HCT116 (cell line): ENCODE measurements around the gene FBH1. TPM values are rescaled to one million over a fixed set of nuclear protein-coding genes. Genes with fewer than 3 reads are reported as not detected.

Experiments
- ATAC-seq: fragments of 200-7000 bp; cut with Tn5 transposase; 2 replicates; pipeline ENCODE4 v1.9.1; 2020; ENCODE audit warnings: mild to moderate bottlenecking, moderate library complexity
- BruUV-seq: library from RNA; stranded (reverse); fragments of 400-500 nt; replicated peaks from 2 replicates; lab custom pipeline; 2021; lab: Mats Ljungman, UMichigan
- CTCF ChIA-PET: fragments of 300-600 bp; sonication (Branson Sonifier 250); formaldehyde crosslinking; loops from one replicate; lab custom pipeline; 2021; ENCODE audit warnings: antibody characterized with exemption; lab: Charles Lee
- POLR2A ChIA-PET: fragments of 300-600, 350-600 bp; sonication (Branson Sonifier 250); formaldehyde crosslinking; loops from one replicate; lab custom pipeline; 2021; ENCODE audit warnings: antibody characterized with exemption; lab: Charles Lee
- RAD21 ChIA-PET, 2 experiments: fragments of 300-600 bp; sonication (Branson Sonifier 250); formaldehyde crosslinking; loops; one replicate each; lab custom pipeline; 2023; ENCODE audit warnings: low total read pairs in 2 of 2; ENCODE audit not compliant: uncharacterized antibody in 2 of 2, unreplicated experiment in 2 of 2, low non-redundant PET in 1 of 2; lab: Charles Lee
- DNase-seq: peaks from one replicate; pipeline ENCODE4 v3.0.0-alpha.2; 2010; ENCODE audit warnings: low read depth, low spot score
- H2AFZ ChIP-seq: fragments of 200-600 bp; shearing (Covaris generic), sonication (generic); 2 replicates; pipeline ENCODE4 v1.6.1; 2017; ENCODE audit warnings: low read depth, mixed run types, mixed read lengths, antibody characterized with exemption, low read length; ENCODE audit not compliant: poor library complexity, severe bottlenecking
- H3K27ac ChIP-seq: 2 replicates; pipeline ENCODE4 v1.5.1; 2012; ENCODE audit warnings: low read depth, low read length
- H3K27me3 ChIP-seq: fragments of 200-600 bp; sonication (generic); 2 replicates; pipeline ENCODE4 v1.6.1; 2016; ENCODE audit warnings: mixed run types, low read length, mixed read lengths; ENCODE audit not compliant: insufficient read depth
- H3K36me3 ChIP-seq, 2 experiments: fragments of 200-500 bp in 1 of 2; fragments of 200-600 bp in 1 of 2; sonication (Bioruptor generic) in 1 of 2; sonication (generic) in 1 of 2; 2 replicates each; pipeline versions ENCODE4 v1.5.1 to v1.6.1; 2014 to 2016; ENCODE audit warnings: low read length in 2 of 2, inconsistent platforms in 1 of 2, mixed read lengths in 1 of 2, mixed run types in 1 of 2; ENCODE audit not compliant: insufficient read depth in 2 of 2, control insufficient read depth in 1 of 2
- H3K4me1 ChIP-seq, 2 experiments: fragments of 200-600 bp in 1 of 2; sonication (generic) in 1 of 2; 2 replicates each; pipeline versions ENCODE4 v1.5.1 to v1.6.1; 2012 to 2017; ENCODE audit warnings: low read length in 2 of 2, inconsistent platforms in 1 of 2, mild to moderate bottlenecking in 1 of 2, mixed read lengths in 1 of 2, mixed run types in 1 of 2, moderate library complexity in 1 of 2; ENCODE audit not compliant: insufficient read depth in 2 of 2, control insufficient read depth in 1 of 2
- H3K4me2 ChIP-seq: fragments of 200-600 bp; sonication (generic); 2 replicates; pipeline ENCODE4 v1.6.1; 2017; ENCODE audit warnings: mixed run types, low read length, mixed read lengths
- H3K4me3 ChIP-seq, 2 experiments: fragments of 200-600 bp in 1 of 2; sonication (generic) in 1 of 2; replicated peaks in 1 of 2; 2 replicates each; pipeline ENCODE4 v1.5.1; 2011 to 2016; ENCODE audit warnings: low read length in 2 of 2, control low read depth in 1 of 2, low read depth in 1 of 2, mild to moderate bottlenecking in 1 of 2, mixed read lengths in 1 of 2, mixed run types in 1 of 2
- H3K79me2 ChIP-seq: fragments of 200-600 bp; sonication (generic); 2 replicates; pipeline ENCODE4 v1.6.1; 2017; ENCODE audit warnings: mild to moderate bottlenecking, mixed run types, low read length, moderate library complexity, mixed read lengths; ENCODE audit not compliant: insufficient read depth
- H3K9ac ChIP-seq: fragments of 200-600 bp; sonication (generic); 2 replicates; pipeline ENCODE4 v1.6.1; 2016; ENCODE audit warnings: low read length, mixed read lengths
- H3K9me2 ChIP-seq: fragments of 200-600 bp; sonication (generic), shearing (Covaris generic); 2 replicates; pipeline ENCODE4 v1.6.1; 2017; ENCODE audit warnings: mixed run types, mild to moderate bottlenecking, moderate library complexity; ENCODE audit not compliant: insufficient read depth
- H3K9me3 ChIP-seq, 2 experiments: fragments of 200-500 bp in 1 of 2; fragments of 200-600 bp in 1 of 2; sonication (Bioruptor generic) in 1 of 2; sonication (generic) in 1 of 2; 2 replicates each; pipeline ENCODE4 v1.6.1; 2014 to 2017; ENCODE audit warnings: low read length in 2 of 2, mixed read lengths in 2 of 2, inconsistent platforms in 1 of 2, low read depth in 1 of 2, mild to moderate bottlenecking in 1 of 2, mixed run types in 1 of 2, moderate library complexity in 1 of 2; ENCODE audit not compliant: control insufficient read depth in 1 of 2, insufficient read depth in 1 of 2
- H4K20me1 ChIP-seq: fragments of 200-600 bp; sonication (generic), shearing (Covaris generic); 2 replicates; pipeline ENCODE4 v1.6.1; 2017; ENCODE audit warnings: mixed run types, mild to moderate bottlenecking, moderate library complexity; ENCODE audit not compliant: insufficient read depth
- CBX3 ChIP-seq: IDR thresholded peaks from 2 replicates; pipeline ENCODE4 v1.6.1; 2012; ENCODE audit warnings: low read depth
- CEBPB ChIP-seq: IDR thresholded peaks from 2 replicates; pipeline ENCODE4 v1.6.1; 2012; ENCODE audit warnings: low read depth
- EGR1 ChIP-seq: IDR thresholded peaks from 2 replicates; pipeline ENCODE4 v1.6.1; 2012; ENCODE audit warnings: low read depth
- ELF1 ChIP-seq: IDR thresholded peaks from 2 replicates; pipeline ENCODE4 v1.6.1; 2012; ENCODE audit warnings: low read depth, borderline replicate concordance
- EZH2 ChIP-seq: fragments of 200-600 bp; sonication (generic); IDR thresholded peaks from 2 replicates; pipeline ENCODE4 v1.6.1; 2017; ENCODE audit warnings: antibody characterized with exemption, mixed run types
- EZH2phosphoT487 ChIP-seq: fragments of 200-600 bp; IDR thresholded peaks from 2 replicates; pipeline ENCODE4 v1.6.1; 2018; ENCODE audit warnings: antibody characterized with exemption, borderline replicate concordance
- FOSL1 ChIP-seq: IDR thresholded peaks from 2 replicates; pipeline ENCODE4 v1.6.1; 2012; ENCODE audit warnings: low read depth
- JUND ChIP-seq: IDR thresholded peaks from 2 replicates; pipeline ENCODE4 v1.6.1; 2012
- POLR2AphosphoS5 ChIP-seq: IDR thresholded peaks from 2 replicates; pipeline ENCODE4 v1.6.1; 2011; ENCODE audit warnings: mild to moderate bottlenecking, low read depth, low read length, moderate library complexity
- RAD21 ChIP-seq: IDR thresholded peaks from 2 replicates; pipeline ENCODE4 v1.6.1; 2012; ENCODE audit warnings: low read depth, mild to moderate bottlenecking
- SIN3A ChIP-seq: IDR thresholded peaks from 2 replicates; pipeline ENCODE4 v1.6.1; 2012; ENCODE audit warnings: low read depth
- SP1 ChIP-seq: IDR thresholded peaks from 2 replicates; pipeline ENCODE4 v1.6.1; 2012; ENCODE audit warnings: low read depth
- SRF ChIP-seq: IDR thresholded peaks from 2 replicates; pipeline ENCODE4 v1.6.1; 2012; ENCODE audit warnings: low read depth
- TCF7L2 ChIP-seq: IDR thresholded peaks from 2 replicates; pipeline ENCODE4 v1.7.0; 2011; ENCODE audit warnings: borderline replicate concordance, inconsistent platforms; ENCODE audit not compliant: insufficient read depth, insufficient read length; ENCODE audit errors: extremely low read depth
- YY1 ChIP-seq: IDR thresholded peaks from 2 replicates; pipeline ENCODE4 v1.6.1; 2011; ENCODE audit warnings: low read length, low read depth, moderate library complexity, mild to moderate bottlenecking; ENCODE audit not compliant: insufficient replicate concordance; ENCODE audit errors: extremely low read depth
- ZFX ChIP-seq: fragments of 450-650 bp; IDR thresholded peaks from 2 replicates; pipeline ENCODE4 v1.6.1; 2017
- ZNF274 ChIP-seq: fragments of 200-500 bp; sonication (Bioruptor generic); IDR thresholded peaks from 2 replicates; pipeline ENCODE4 v1.6.1; 2014; ENCODE audit warnings: mild to moderate bottlenecking, low read depth, low read length, inconsistent platforms
- intact Hi-C: fragments of 100-400 bp; cut with micrococcal nuclease; formaldehyde crosslinking; loops from 2 replicates; pipeline ENCODE4 v1.10.0; 2022
- total RNA-seq: library from RNA; stranded (reverse); gene quantifications from one replicate; pipeline ENCODE4 v1.2.1, GENCODE V29; 2021; ENCODE audit not compliant: unreplicated experiment
- TF ChIP-seq, protein P1 (sequence below): IDR thresholded peaks from 2 replicates; pipeline ENCODE4 v1.6.1; 2012
- TF ChIP-seq, protein P2 (sequence below): IDR thresholded peaks from 2 replicates; pipeline ENCODE4 v1.6.1; 2012; ENCODE audit warnings: low read depth

Gene FBH1
- total RNA-seq, 1 experiment from 2014 or later: 70.2 TPM

DNA sequence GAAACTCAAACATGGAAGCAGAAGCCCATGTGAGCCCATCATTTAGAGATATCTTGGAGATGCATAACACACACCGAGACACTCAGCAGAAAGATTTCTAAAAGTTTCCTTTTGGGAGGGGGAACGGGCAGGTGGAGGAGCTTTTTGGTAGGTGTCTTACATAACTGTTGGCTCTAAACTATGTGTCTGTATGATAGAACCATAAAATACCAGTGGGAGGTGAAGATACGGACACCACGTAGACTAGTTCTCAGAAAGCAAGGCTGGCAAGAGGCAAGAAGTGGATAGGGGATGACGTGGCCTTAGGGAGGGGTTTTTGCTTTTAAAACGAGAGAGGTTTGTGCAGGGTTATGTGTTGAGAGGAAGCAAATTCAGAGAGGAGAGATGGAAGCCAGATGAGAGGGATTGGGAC is 50.8 kb downstream of the FBH1 start:
- DNase-seq (no peak), ATAC-seq (no peak)
- Histone ChIP-seq H3K36me3 (peaks cover 12% of the 10 kb centered on the region in 2 experiments; a peak in 3 of 4 replicates), H2AFZ (no peak overlapping the region), H3K27me3 (no peaks in the 10 kb centered on the region), H3K4me2 (no peak overlapping the region), H3K4me3 (no peak overlapping the region), H3K27ac (no peak overlapping the region), H3K9me2 (no peaks in the 10 kb centered on the region), H3K79me2 (no peaks in the 10 kb centered on the region), H4K20me1 (no peaks in the 10 kb centered on the region), H3K4me1 (peaks cover 0 to 16% of the 10 kb centered on the region in 2 experiments; a peak in 2 of 4 replicates), H3K9me3 (no peaks in the 10 kb centered on the region), H3K9ac (no peak overlapping the region)
- intact Hi-C loops: loop anchor here (10.0 kb wide), 1 partner anchor 74 kb away; no protein-coding TSS in a partner anchor
- CTCF ChIA-PET: no interaction called here
- RAD21 ChIA-PET: no interaction called here
- POLR2A ChIA-PET: no interaction called here
- no peak for TF ChIP-seq FOSL1
- no peak for TF ChIP-seq SRF
- TF ChIP-seq SIN3A: no peak
- TF ChIP-seq CBX3: no peak
- no peak for TF ChIP-seq TCF7L2
- no peak for TF ChIP-seq EZH2phosphoT487
- TF ChIP-seq SP1: no peak
- TF ChIP-seq JUND: no peak
- no peak for TF ChIP-seq POLR2AphosphoS5
- no TSS peak for BruUV-seq

DNA sequence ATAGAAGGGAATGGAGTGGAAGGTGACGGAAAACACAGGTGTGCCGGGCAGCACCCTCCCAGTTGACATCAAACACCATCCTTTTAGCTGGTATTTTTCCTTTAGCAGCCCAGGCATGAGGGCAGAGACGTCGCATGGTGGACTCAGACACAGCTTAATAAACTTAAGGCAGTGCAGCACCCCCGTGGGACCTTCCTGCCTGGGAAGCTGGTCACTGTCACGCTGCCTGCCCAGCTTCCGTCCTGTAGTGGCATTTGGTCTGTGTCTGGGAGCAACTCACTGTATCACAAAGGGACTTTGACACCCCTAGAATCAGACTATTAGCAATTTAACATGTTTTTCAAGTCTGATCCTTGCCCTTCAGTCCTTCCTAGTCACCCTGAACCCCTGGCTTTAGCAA is 51.5 kb downstream of the FBH1 start:
- BruUV-seq: no TSS peak
- POLR2A ChIA-PET: no interaction called here
- no peaks in the 10 kb centered on the region for H3K9me3 ChIP-seq
- no peak overlapping the region for H3K27ac ChIP-seq
- intact Hi-C loops: loop anchor here (10.0 kb wide), 1 partner anchor 73 kb away; no protein-coding TSS in a partner anchor
- H3K4me3 ChIP-seq: no peak overlapping the region
- H3K27me3 ChIP-seq: no peaks in the 10 kb centered on the region
- H3K4me1 ChIP-seq: peaks cover 0 to 16% of the 10 kb centered on the region in 2 experiments; a peak in 2 of 4 replicates
- no peak overlapping the region for H3K4me2 ChIP-seq
- RAD21 ChIA-PET: no interaction called here
- DNase-seq (no peak), ATAC-seq (no peak)
- no peaks in the 10 kb centered on the region for H3K79me2 ChIP-seq
- no peaks in the 10 kb centered on the region for H4K20me1 ChIP-seq
- CTCF ChIA-PET: no interaction called here
- no peaks in the 10 kb centered on the region for H3K9me2 ChIP-seq
- H2AFZ ChIP-seq: no peak overlapping the region
- H3K9ac ChIP-seq: no peak overlapping the region
- H3K36me3 ChIP-seq: peaks cover 11% of the 10 kb centered on the region in 2 experiments; a peak in 3 of 4 replicates
- no peak for TF ChIP-seq POLR2AphosphoS5
- TF ChIP-seq EGR1: no peak
- TF ChIP-seq JUND: no peak
- TF ChIP-seq RAD21: no peak
- no peak for TF ChIP-seq ZFX
- TF ChIP-seq, protein P1, sequence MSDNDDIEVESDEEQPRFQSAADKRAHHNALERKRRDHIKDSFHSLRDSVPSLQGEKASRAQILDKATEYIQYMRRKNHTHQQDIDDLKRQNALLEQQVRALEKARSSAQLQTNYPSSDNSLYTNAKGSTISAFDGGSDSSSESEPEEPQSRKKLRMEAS: no peak
- TF ChIP-seq YY1: no peak
- no peak for TF ChIP-seq CBX3
- no peak for TF ChIP-seq FOSL1
- no peak for TF ChIP-seq SRF
- no peak for TF ChIP-seq ZNF274
- TF ChIP-seq SIN3A: no peak
- TF ChIP-seq, protein P2, sequence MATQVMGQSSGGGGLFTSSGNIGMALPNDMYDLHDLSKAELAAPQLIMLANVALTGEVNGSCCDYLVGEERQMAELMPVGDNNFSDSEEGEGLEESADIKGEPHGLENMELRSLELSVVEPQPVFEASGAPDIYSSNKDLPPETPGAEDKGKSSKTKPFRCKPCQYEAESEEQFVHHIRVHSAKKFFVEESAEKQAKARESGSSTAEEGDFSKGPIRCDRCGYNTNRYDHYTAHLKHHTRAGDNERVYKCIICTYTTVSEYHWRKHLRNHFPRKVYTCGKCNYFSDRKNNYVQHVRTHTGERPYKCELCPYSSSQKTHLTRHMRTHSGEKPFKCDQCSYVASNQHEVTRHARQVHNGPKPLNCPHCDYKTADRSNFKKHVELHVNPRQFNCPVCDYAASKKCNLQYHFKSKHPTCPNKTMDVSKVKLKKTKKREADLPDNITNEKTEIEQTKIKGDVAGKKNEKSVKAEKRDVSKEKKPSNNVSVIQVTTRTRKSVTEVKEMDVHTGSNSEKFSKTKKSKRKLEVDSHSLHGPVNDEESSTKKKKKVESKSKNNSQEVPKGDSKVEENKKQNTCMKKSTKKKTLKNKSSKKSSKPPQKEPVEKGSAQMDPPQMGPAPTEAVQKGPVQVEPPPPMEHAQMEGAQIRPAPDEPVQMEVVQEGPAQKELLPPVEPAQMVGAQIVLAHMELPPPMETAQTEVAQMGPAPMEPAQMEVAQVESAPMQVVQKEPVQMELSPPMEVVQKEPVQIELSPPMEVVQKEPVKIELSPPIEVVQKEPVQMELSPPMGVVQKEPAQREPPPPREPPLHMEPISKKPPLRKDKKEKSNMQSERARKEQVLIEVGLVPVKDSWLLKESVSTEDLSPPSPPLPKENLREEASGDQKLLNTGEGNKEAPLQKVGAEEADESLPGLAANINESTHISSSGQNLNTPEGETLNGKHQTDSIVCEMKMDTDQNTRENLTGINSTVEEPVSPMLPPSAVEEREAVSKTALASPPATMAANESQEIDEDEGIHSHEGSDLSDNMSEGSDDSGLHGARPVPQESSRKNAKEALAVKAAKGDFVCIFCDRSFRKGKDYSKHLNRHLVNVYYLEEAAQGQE: no peak
- no peak for TF ChIP-seq ELF1
- TF ChIP-seq SP1: no peak
- TF ChIP-seq EZH2: no peak
- no peak for TF ChIP-seq TCF7L2
- TF ChIP-seq CEBPB: no peak
